ENCODE data around the gene THOC5. TPM values are rescaled to one million over a fixed set of nuclear protein-coding genes. Genes with fewer than 3 reads are reported as not detected.

Gene THOC5
- total and polyA plus RNA-seq, 2 experiments from 2014 or later: 23.0 to 27.7 TPM

DNA sequence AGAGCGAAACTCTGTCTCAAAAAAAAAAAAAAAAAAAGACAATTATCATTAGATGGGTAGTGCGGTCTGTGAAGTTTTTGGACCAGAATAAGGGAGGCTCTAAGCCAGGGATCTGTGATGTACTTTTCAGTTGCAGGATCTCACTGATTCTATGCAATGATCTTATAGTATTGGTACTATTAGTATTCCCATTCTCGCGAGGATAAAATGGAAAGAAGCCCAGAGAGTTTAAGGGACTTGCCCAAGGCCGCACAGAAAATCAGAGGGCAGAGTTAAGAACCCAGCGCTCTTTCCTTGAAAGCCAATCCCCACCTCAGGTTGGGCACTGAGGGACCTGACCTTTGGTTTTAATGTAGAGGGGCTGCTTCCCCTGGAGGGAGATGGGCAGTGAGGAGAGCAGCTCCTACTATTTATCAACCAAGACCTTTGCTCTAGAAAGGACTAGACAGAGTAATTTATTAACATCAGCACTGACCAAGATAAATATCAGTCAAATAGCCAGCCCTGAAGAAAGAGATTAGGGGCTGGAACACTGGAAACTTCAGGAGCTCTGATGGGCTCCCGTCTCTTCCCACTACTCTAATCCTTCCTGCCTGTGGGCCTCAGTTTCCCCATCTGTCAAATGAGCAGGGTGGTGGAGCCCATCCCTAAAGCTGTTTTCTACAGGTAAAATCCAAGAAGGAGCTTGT, 21.3 kb upstream of the THOC5 start:
- H3K4me3 ChIP-seq: no peak overlapping the region
- no peaks in the 10 kb centered on the region for H3K9me3 ChIP-seq (ENCODE audit: low read depth)
- H4K20me1 ChIP-seq (ENCODE audit: insufficient read depth, poor library complexity, severe bottlenecking): no peaks in the 10 kb centered on the region
- no peaks in the 10 kb centered on the region for H3K36me3 ChIP-seq (replicated peaks; ENCODE audit: insufficient read depth, low read depth)
- peaks cover 23% of the 10 kb centered on the region for H3K79me2 ChIP-seq
- no peak overlapping the region for H2AFZ ChIP-seq
- peaks cover 12% of the 10 kb centered on the region for H3K4me1 ChIP-seq (ENCODE audit: insufficient read depth)
- no peaks in the 10 kb centered on the region for H3K9me2 ChIP-seq (replicated peaks; ENCODE audit: insufficient read depth)
- WGBS (ENCODE audit: low lambda C conversion rate, missing lambda C conversion rate): 74% methylated on average over 7 of the region's 7 CpGs
- no peak for TF ChIP-seq EZH2phosphoT487 (IDR thresholded peaks at IDR 0.05; ENCODE audit: low read depth, severe bottlenecking, unreplicated experiment)
- TF ChIP-seq, protein P1, sequence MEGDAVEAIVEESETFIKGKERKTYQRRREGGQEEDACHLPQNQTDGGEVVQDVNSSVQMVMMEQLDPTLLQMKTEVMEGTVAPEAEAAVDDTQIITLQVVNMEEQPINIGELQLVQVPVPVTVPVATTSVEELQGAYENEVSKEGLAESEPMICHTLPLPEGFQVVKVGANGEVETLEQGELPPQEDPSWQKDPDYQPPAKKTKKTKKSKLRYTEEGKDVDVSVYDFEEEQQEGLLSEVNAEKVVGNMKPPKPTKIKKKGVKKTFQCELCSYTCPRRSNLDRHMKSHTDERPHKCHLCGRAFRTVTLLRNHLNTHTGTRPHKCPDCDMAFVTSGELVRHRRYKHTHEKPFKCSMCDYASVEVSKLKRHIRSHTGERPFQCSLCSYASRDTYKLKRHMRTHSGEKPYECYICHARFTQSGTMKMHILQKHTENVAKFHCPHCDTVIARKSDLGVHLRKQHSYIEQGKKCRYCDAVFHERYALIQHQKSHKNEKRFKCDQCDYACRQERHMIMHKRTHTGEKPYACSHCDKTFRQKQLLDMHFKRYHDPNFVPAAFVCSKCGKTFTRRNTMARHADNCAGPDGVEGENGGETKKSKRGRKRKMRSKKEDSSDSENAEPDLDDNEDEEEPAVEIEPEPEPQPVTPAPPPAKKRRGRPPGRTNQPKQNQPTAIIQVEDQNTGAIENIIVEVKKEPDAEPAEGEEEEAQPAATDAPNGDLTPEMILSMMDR (IDR thresholded peaks at IDR 0.05; ENCODE audit: poor library complexity): no peak
- no peak for TF ChIP-seq EZH2 (IDR thresholded peaks at IDR 0.05; ENCODE audit: borderline replicate concordance)
- no peak for DNase-seq (ENCODE audit: low spot score)
- H3K27me3 ChIP-seq: no peaks in the 10 kb centered on the region
- H3K27ac ChIP-seq: peak overlapping the region; percentile 82
- peak overlapping the region; percentile 63 for H3K4me2 ChIP-seq

DNA sequence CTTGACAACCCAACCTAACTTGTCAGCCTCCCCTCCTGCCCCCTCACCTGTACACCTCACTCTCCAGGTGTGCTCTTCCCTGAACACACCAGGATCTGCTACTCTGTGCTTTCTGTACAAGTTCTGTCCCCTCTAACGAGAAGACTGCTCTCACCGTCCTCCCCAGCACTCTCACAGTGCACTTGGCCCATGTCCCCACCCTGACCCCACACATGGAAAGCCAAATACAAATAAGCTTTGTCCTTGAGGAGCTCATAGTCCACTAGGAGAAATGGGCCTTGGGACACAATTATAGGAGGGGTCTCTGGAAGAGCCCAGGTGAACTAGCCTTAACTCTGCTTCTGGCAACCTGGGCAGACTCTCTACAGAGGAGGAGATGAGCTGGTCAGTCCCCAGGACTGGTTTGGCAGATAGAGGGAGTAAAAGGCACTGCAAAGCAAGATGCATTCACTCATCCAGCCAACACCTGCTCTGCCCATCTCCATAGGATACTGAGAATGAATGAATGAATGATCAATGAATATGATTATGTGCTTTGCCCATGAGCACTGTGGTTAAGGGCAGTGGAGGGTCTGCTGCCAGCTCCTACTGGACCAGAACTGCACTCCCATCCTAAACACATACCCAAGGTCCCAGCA, 17.5 kb upstream of the THOC5 start:
- TF ChIP-seq EZH2phosphoT487 (IDR thresholded peaks at IDR 0.05; ENCODE audit: low read depth, severe bottlenecking, unreplicated experiment) (no peak), EZH2 (IDR thresholded peaks at IDR 0.05; ENCODE audit: borderline replicate concordance) (no peak)
- TF ChIP-seq, protein P1 (IDR thresholded peaks at IDR 0.05; ENCODE audit: poor library complexity): no peak
- no peaks in the 10 kb centered on the region for H3K9me3 ChIP-seq (ENCODE audit: low read depth)

DNA sequence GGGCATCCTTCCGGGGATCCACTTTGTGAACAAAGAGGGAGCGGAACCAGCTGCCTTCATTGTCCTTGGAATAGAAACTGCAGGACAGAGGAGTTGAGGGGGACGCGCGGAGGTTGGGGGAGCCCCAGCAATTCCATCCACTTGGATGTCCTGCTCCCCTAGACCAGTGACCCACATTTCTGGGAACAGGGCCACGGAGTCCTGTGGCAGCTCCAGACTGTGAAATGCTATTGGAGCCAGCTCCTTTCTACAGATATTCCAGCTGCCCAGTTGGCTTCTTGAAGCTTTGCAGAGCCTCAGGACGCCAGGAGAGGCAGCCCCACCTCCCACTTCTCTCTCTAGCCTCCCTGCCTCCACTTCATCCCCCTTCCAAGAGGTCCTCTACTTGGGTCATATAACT, 16.9 kb upstream of the THOC5 start:
- Histone ChIP-seq H3K4me2 (no peak overlapping the region), H3K9me2 (replicated peaks; ENCODE audit: insufficient read depth) (no peaks in the 10 kb centered on the region), H3K27ac (no peak overlapping the region), H3K79me2 (peaks cover 9% of the 10 kb centered on the region), H3K4me3 (no peak overlapping the region), H3K36me3 (replicated peaks; ENCODE audit: insufficient read depth, low read depth) (no peaks in the 10 kb centered on the region), H3K9me3 (ENCODE audit: low read depth) (no peaks in the 10 kb centered on the region), H4K20me1 (ENCODE audit: insufficient read depth, poor library complexity, severe bottlenecking) (no peaks in the 10 kb centered on the region), H3K27me3 (no peaks in the 10 kb centered on the region), H3K4me1 (ENCODE audit: insufficient read depth) (peaks cover 9% of the 10 kb centered on the region), H2AFZ (no peak overlapping the region)
- no peak for DNase-seq (ENCODE audit: low spot score)
- TF ChIP-seq EZH2 (IDR thresholded peaks at IDR 0.05; ENCODE audit: borderline replicate concordance) (no peak), EZH2phosphoT487 (IDR thresholded peaks at IDR 0.05; ENCODE audit: low read depth, severe bottlenecking, unreplicated experiment) (no peak)
- TF ChIP-seq, protein P1 (IDR thresholded peaks at IDR 0.05; ENCODE audit: poor library complexity): no peak
- 99% methylated on average over 7 of the region's 7 CpGs for WGBS (ENCODE audit: low lambda C conversion rate, missing lambda C conversion rate)

More for the DNA sequence above, 17.5 kb upstream of the THOC5 start:
- DNase-seq (ENCODE audit: low spot score): no peak
- Histone ChIP-seq H2AFZ (no peak overlapping the region), H3K4me3 (no peak overlapping the region), H3K9me2 (replicated peaks; ENCODE audit: insufficient read depth) (no peaks in the 10 kb centered on the region), H4K20me1 (ENCODE audit: insufficient read depth, poor library complexity, severe bottlenecking) (no peaks in the 10 kb centered on the region), H3K4me1 (ENCODE audit: insufficient read depth) (peaks cover 12% of the 10 kb centered on the region), H3K79me2 (peaks cover 9% of the 10 kb centered on the region), H3K36me3 (replicated peaks; ENCODE audit: insufficient read depth, low read depth) (no peaks in the 10 kb centered on the region), H3K27me3 (no peaks in the 10 kb centered on the region), H3K4me2 (no peak overlapping the region), H3K27ac (no peak overlapping the region)
- WGBS (ENCODE audit: low lambda C conversion rate, missing lambda C conversion rate): 57% methylated on average over 2 of the region's 2 CpGs

All from hepatocyte (in vitro differentiated cells).